NCI-H526 (cell line): Measurements from ENCODE around the gene ANKRD24.
"Not testable (repeated sequence)": the region's sequence is repeated elsewhere in the genome, so short reads cannot be mapped to it uniquely, and the experiment has no call there.

Experiments used
- DNase-seq, 2 experiments: peaks; one replicate each; lab custom pipeline; 2025; lab: John Stamatoyannopoulos, UW

The ANKRD24 gene

GRCh38 chr19:4182084-4182810, at the start of gene ANKRD24, which contains the start of gene SIRT6:
TSS of gene ANKRD24 (plus strand) at chr19:4182689. CDS start at chr19:4186426, 3,737 bp downstream.
TSS of gene SIRT6 (minus strand) at chr19:4182563. CDS start at chr19:4182539, 24 bp downstream.
- peak; percentile 83 to 94 for DNase-seq

- DNase-seq = no peak
These were observed 48.1 kb upstream of the ANKRD24 start for GRCh38 chr19:4134351-4134750.

GRCh38 chr19:4135386-4135785, 47.1 kb upstream of the ANKRD24 start:
- not testable (repeated sequence) for DNase-seq

- DNase-seq = no peak
These were observed 45.8 kb upstream of the ANKRD24 start for GRCh38 chr19:4136680-4137088.

GRCh38 chr19:4138445-4138844, 44.0 kb upstream of the ANKRD24 start:
- no peak for DNase-seq

- peak; percentile 6 to 45 for DNase-seq
These were observed 42.8 kb upstream of the ANKRD24 start for GRCh38 chr19:4139614-4140236.

GRCh38 chr19:4140237-4140711, 42.2 kb upstream of the ANKRD24 start:
- DNase-seq = peak; percentile 26 to 70

- DNase-seq = not testable (repeated sequence)
These were observed 39.6 kb upstream of the ANKRD24 start for GRCh38 chr19:4142916-4143315.

GRCh38 chr19:4144666-4145249, 37.7 kb upstream of the ANKRD24 start:
- DNase-seq = no peak

GRCh38 chr19:4149518-4150288, 32.8 kb upstream of the ANKRD24 start:
- DNase-seq = no peak

- DNase-seq = no peak
These were observed 30.9 kb upstream of the ANKRD24 start for GRCh38 chr19:4151623-4152022.

GRCh38 chr19:4152241-4152998, 30.1 kb upstream of the ANKRD24 start:
- DNase-seq = no peak

GRCh38 chr19:4154571-4155312, 27.7 kb upstream of the ANKRD24 start:
- DNase-seq = no peak

- no peak for DNase-seq
These were observed 25.3 kb upstream of the ANKRD24 start for GRCh38 chr19:4157164-4157563.

GRCh38 chr19:4157971-4158370, 24.5 kb upstream of the ANKRD24 start:
- not testable (repeated sequence) for DNase-seq

- DNase-seq = no peak
These were observed 20.9 kb upstream of the ANKRD24 start for GRCh38 chr19:4161415-4162077.

GRCh38 chr19:4164262-4164661, 18.2 kb upstream of the ANKRD24 start:
- no peak for DNase-seq

GRCh38 chr19:4171676-4172075, 10.8 kb upstream of the ANKRD24 start:
- DNase-seq = no peak

GRCh38 chr19:4172861-4173473, 9.5 kb upstream of the ANKRD24 start:
- DNase-seq = peak in 1 of 2 experiments; percentile 37
